HG03108 (cell line): ENCODE data around the gene PAEP.

Source experiments
- ATAC-seq: cut with Tn5 transposase; IDR thresholded peaks from one replicate; pipeline ENCODE4 v1.9.1; 2021; ENCODE audit warnings: moderate library complexity; ENCODE audit not compliant: unreplicated experiment

PAEP gene

DNA sequence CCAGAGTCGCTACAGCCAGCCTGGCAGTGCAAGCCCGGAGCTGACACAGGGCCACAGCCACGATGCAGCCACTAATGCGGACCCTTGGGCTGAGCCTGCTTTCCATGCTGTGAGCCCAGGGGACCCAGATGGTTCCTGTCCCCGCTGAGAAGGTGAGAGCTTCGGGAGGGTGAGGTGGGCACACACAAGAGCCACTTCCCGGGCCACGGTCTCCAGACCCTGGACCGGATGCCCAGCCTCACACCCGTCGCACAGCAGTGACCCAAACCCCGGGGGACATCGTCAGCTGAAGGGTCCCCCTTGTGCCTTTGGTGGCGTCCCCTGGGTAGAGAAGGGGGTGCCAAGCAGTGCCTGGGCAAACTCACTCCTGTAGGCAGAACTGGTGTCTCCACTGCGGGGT is 13.4 kb downstream of the PAEP start:
- ATAC-seq, result no peak

DNA sequence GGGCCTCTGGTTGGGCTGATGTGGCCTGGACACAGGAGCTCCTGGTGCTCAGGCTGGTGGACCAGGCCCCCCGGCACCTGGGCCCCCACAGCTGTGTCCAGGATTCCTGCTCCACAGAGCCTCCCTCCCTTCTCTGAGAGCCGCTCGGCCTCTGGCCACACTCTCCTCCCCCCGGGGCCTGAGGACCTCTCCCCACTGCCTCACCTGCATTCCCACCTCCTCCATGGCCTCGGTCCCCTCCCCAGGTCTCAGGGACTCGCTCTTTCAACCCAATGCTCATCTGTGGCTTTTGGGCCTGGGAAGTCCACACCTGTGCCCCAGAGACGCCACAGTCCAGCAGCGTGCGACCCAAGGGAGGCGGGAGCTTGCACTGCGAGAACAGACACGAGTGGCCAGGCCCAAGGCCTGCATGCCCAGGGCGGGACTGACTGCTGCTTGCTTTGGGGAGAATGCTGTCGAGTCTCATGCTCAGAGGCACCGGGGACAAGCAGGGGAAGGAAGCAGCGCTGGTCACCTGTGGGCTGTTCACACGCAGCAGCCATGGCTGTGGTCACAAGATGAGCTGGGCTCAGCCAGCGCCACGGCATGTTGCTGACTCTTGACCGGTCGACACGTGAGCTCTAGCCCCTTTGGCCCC is 14.6 kb downstream of the PAEP start:
- no peak for ATAC-seq

DNA sequence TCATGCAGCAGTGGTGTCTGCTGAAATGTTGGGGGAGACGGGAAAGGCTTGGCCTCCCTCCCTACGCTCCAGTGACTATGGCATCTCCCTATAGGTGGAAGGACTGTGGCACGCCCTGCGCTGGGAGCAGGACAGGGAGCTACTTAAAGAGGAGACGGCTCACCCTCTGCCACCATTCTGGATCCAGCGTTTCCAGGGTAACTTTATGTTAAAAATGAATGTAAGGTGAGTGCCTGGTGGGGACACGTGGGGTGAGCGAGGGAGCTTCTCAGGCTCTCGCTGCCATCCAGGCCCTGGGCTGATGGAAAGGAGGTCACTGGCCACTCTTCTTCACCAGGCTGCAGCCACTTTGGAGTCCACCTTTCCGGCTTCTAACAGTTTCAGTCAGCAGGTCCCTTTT is 15.7 kb downstream of the PAEP start:
- no peak for ATAC-seq

GRCh38 chr9:135579356-135579755 is 17.8 kb downstream of the PAEP start:
- no peak for ATAC-seq

DNA sequence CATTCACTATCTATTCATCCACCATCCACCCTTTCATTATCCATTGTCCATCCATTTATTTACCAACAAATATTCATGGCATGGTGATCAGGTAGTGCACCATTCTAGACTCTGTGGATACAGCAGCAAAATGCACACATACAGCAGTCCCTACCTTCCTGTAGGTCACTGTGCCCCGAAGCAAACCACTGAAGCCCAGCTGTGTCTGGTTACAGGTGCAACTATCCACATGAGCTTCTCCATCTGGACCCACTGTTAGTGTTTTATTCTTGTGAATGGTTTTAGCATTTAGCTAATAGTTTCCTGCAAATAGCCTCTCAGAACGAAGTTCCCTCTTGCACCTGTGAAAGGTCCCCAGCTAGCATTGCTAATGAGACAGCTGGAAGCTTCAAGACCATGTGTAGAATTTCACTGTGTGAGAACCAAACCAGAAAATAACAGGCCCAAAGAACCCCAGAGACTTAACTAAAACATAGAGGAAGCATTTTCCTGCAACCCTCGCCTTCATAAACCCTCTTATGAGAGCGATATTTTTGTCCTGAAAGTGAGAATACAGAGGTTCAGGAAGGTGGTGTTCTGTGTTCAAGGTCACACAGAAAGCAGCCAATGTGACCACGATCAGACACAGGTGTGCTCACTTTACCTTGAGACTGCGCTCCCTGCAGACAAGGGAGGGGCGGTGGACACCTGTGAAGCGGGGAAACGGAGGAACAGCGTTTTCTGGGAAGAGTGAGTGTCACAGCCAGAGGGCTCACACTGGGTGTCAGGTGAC is 18.5 kb downstream of the PAEP start:
- ATAC-seq, result no peak

GRCh38 chr9:135580664-135581380 is 19.3 kb downstream of the PAEP start:
- ATAC-seq, result no peak

DNA sequence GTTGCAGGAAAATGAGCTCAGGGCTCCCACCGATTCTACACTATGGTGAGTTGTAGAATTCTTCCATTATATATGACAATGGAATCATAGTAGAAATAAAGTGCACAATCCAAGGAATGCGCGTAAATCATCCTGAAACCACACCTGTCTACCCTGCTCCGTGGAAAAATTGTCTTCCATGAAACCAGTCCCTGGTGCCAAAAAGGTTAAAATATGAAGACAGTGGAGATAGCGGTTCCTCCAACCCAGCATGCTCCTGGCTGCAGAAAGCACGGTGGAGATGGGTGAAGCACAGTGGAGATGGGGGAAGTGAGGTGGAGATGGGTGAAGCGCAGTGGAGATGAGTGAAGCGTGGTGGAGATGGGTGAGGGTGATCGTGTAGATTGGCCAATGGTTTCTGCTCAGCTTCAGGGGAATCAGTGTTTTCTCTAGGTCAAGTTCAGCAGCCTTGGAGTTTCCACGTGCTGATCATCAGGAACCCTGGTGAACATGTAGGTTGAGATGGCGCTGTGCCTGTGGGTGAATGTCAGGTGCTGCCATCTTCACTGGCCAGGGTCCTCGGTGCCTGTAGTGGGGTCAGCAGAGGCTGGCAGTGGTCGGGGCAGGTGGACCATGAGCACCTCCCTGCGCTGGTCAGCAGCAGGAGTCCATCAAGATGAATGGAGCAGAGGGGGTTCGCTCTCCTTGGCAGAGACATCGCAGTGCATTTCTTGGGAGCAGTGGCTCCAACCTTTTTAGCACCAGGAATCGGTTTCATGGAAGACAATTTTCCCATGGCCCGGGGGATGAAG is 20.3 kb downstream of the PAEP start:
- ATAC-seq, result no peak

DNA sequence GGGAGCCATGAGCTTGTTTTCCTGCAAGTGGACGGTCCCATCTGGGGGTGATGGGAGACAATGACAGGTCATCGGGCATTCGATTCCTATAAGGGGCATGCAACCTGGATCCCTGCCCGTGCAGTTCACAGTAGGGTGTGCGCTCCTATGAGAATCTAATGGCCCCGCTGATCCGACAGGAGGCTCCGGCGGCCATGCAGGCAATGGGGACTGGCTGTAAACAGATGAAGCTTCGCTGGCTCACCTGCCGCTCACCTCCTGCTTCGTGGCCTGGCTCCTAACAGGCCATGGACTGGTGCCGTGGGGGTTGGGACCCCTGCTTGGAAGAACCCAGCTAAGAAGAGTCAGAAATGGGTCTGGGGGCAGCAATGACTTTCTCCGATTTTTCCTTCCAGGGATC is 21.0 kb downstream of the PAEP start:
- no peak for ATAC-seq

DNA sequence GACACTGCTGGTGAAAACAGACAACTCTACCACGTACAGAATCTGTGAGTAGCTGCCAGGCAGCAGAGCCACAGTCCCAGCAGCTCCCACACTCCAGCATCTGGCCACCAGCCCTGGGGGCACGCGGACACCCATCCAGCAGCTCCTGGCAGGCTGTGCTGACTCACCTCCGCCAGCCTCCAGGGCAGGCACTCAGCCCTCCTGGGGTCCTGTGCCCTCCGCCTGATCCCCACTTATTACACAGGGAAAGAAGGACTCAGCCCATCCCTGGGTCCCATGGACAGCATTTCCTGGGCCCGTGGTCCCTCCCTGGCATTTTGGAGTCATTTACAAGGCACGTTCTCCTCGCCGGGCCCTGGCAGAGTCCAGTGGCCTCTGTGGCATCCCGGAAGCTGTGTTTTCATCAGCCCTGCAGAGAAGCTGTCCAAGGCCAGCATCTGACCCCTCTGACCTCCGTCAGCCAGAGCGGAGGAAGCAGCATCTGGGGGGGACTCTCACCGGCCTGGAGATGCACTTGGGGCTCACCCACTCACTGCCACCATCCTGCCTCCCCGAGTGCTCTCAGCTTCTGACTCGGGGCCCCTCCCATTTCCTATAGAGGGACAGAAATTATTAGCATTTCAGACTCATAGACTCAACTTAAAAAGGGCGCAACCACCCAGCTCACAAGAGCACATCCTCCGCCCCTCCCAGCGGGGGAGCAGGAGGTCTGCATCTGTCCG is 21.6 kb downstream of the PAEP start:
- ATAC-seq, result no peak

DNA sequence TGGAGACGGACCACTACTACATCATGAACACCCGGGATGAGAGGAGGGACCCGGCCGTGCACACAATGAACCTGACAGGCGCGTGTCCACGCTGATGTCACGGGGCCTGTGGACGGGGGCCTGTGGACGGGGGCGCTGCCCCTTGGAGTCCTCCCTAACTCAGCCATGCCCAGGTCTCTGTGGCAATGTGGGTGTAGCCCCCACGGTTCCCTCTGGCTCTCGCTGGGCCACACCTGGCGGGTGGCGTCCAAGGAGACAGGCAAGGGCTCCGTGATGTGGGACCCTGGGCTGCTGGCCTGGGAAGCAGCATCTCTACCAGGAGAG is 22.1 kb downstream of the PAEP start:
- ATAC-seq, result no peak

DNA sequence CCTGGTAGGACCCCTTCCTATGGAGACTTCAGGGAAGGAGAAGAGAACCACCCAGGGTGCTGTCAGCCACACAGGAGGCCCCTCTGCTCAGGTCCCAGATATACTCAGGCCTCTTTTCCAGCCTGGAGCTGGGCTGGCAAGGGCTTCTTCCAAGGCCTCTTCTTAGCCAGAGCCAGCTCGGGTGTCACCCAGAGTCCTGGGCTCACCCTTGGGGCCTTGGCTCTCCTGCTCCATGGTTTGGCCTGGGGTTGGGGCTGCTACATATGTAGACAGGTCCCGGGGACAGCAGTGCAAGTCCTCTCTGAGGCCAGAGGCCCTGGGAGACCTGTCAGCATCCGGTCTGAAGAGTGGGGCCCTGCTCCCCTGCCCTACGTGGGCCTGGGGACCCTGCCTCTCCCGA is 22.8 kb downstream of the PAEP start:
- ATAC-seq, result no peak

GRCh38 chr9:135584934-135585333 is 23.4 kb downstream of the PAEP start:
- ATAC-seq, result no peak

- ATAC-seq, result no peak
Observed at GRCh38 chr9:135586601-135587109, 25.1 kb downstream of the PAEP start.

DNA sequence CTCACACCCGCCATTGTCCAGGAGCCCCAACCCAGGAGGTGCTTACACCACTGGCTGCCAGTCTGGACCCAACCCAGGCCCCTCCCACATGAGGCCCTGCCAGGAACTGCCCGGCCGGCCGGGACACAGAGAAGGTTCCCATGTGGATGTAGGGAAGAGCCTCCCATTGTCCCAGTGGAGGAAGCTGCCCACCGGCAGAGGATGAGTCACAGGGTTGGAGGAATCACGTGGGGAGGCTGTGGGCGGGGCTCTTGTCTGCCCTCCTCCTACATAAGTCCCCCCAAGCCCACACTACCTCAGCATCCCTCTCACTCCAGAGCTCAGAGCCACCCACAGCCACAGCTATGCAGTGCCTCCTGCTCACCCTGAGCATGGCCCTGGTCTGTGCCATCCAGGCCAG is 26.1 kb downstream of the PAEP start:
- ATAC-seq, result no peak

DNA sequence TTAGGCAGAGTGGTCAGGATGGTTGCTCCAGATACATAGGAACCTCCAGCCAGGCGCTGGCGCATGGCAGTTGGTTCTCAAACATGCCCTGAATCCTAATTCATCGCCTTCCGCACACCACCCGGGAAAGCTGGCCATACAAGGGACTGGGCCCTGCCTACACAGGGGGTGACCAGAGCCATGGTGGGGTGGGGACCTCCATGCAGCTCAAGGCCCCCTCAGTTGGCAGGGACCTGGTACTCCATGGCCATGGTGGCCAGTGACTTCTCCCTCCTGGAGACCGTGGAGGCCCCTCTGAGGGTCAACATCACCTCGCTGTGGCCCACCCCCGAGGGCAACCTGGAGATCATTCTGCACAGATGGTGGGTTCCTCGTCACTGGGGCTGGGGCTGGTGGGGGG is 26.8 kb downstream of the PAEP start:
- ATAC-seq, result no peak

DNA sequence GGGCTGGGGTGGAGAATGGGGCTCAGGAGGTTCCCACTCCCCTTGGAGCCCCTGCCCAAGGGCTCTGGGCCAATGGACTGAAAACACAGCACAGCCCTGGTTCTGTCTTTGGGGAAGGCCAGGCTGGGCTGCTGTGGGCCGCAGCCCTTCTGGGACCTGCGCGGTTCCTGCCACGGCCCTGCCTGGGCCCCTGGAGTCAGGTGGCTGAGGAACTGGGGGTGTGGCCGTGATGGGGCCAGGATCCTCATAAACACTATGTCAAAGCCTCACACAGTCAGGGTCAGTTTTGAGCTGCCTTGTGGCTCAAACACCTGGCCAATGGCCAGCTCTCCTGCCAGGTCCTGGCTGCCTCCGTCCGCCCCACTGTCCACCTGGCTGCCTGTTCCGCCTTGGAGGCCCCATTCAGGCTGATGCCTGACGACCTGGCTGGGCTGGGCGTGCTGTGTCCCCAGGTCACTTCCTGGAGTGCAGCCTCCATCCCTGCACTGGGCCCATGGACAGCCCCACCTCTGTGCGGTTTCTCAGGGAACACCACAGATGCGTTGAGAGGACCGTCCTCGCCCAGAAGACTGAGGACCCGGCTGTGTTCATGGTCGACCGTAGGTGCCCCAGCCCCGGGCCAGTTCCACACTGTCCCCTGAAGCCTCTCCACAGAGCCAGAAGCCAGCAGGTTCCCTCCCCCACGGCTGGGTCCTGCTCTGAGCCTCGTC is 27.5 kb downstream of the PAEP start:
- no peak for ATAC-seq

- ATAC-seq, result no peak
Observed at GRCh38 chr9:135589596-135590485, 28.3 kb downstream of the PAEP start.

- ATAC-seq, result no peak
Observed at GRCh38 chr9:135590486-135591079, 29.0 kb downstream of the PAEP start.
